PC-3 (cell line): ENCODE results near the gene SOX10. TPM values are rescaled to one million over a fixed set of nuclear protein-coding genes. Genes with fewer than 3 reads are reported as not detected.

ENCODE experiments used
- ATAC-seq: fragments of 200-7000 bp; cut with Tn5 transposase; 2 replicates; pipeline ENCODE4 v1.9.1; 2020; ENCODE audit warnings: mild to moderate bottlenecking, moderate library complexity
- BruUV-seq: library from RNA; stranded (reverse); fragments of 400-500 nt; replicated peaks from 2 replicates; lab custom pipeline; 2021; lab: Mats Ljungman, UMichigan
- CTCF ChIA-PET: fragments of 300-600 bp; sonication (Branson Sonifier 250); formaldehyde crosslinking; loops from one replicate; lab custom pipeline; 2022; ENCODE audit warnings: antibody characterized with exemption; lab: Charles Lee
- POLR2A ChIA-PET: fragments of 300-600 bp; sonication (Branson Sonifier 250); formaldehyde crosslinking; loops from one replicate; lab custom pipeline; 2022; ENCODE audit warnings: antibody characterized with exemption; ENCODE audit not compliant: unreplicated experiment; lab: Charles Lee
- DNase-seq: peaks from one replicate; pipeline ENCODE4 v3.0.0-alpha.2; 2015
- H2AFZ ChIP-seq: fragments of 300-600 bp; sonication (generic); 2 replicates; pipeline ENCODE4 v1.6.0; 2016; ENCODE audit warnings: antibody characterized with exemption, low read length
- H3F3A ChIP-seq: fragments of 300-600 bp; sonication (generic); one replicate; pipeline ENCODE4 v1.6.0; 2017; ENCODE audit warnings: antibody characterized with exemption, low read length, control low read depth, mild to moderate bottlenecking; ENCODE audit not compliant: unreplicated experiment
- H3K27ac ChIP-seq: fragments of 300-600 bp; sonication (generic); 2 replicates; pipeline ENCODE4 v1.5.1; 2016; ENCODE audit warnings: mild to moderate bottlenecking, low read length
- H3K27me3 ChIP-seq: fragments of 300-600 bp; sonication (generic); 2 replicates; pipeline ENCODE4 v1.6.1; 2016; ENCODE audit warnings: low read length, mixed read lengths
- H3K36me3 ChIP-seq: fragments of 300-600 bp; sonication (generic); 2 replicates; pipeline ENCODE4 v1.6.1; 2016; ENCODE audit warnings: low read depth, mixed run types, low read length, mixed read lengths
- H3K4me1 ChIP-seq: fragments of 300-600 bp; sonication (generic); 2 replicates; pipeline ENCODE4 v1.5.1; 2016; ENCODE audit warnings: low read length; ENCODE audit not compliant: insufficient read depth
- H3K4me2 ChIP-seq: fragments of 300-600 bp; sonication (generic); 2 replicates; pipeline ENCODE4 v1.6.0; 2016; ENCODE audit warnings: low read length
- H3K4me3 ChIP-seq: fragments of 300-600 bp; sonication (generic); 2 replicates; pipeline ENCODE4 v1.5.1; 2016; ENCODE audit warnings: mild to moderate bottlenecking, low read length, mixed read lengths
- H3K79me2 ChIP-seq: fragments of 300-600 bp; sonication (generic); 2 replicates; pipeline ENCODE4 v1.6.1; 2017; ENCODE audit warnings: low read length, mixed read lengths
- H3K9ac ChIP-seq: fragments of 300-600 bp; sonication (generic); 2 replicates; pipeline ENCODE4 v1.6.0; 2016; ENCODE audit warnings: mild to moderate bottlenecking, low read length
- H3K9me2 ChIP-seq: fragments of 300-600 bp; sonication (generic); replicated peaks from 2 replicates; pipeline ENCODE4 v1.6.1; 2016; ENCODE audit warnings: mixed run types, low read length, mixed read lengths
- H3K9me3 ChIP-seq: fragments of 300-600 bp; sonication (generic); 2 replicates; pipeline ENCODE4 v1.6.1; 2016; ENCODE audit warnings: low read length, mixed read lengths
- H4K20me1 ChIP-seq: fragments of 300-600 bp; sonication (generic); 2 replicates; pipeline ENCODE4 v1.6.1; 2016; ENCODE audit warnings: low read length, mixed read lengths
- CTCF ChIP-seq: fragments of 300-600 bp; sonication (generic); conservative IDR thresholded peaks from 2 replicates; pipeline ENCODE4 v1.5.1; 2017; ENCODE audit warnings: antibody characterized with exemption, low read depth, mild to moderate bottlenecking, low read length
- EZH2 ChIP-seq: fragments of 300-600 bp; sonication (generic); IDR thresholded peaks from one replicate; pipeline ENCODE4 v1.6.1; 2017; ENCODE audit warnings: antibody characterized with exemption, mild to moderate bottlenecking, low read length; ENCODE audit not compliant: unreplicated experiment
- EZH2phosphoT487 ChIP-seq: fragments of 300-600 bp; sonication (generic); IDR thresholded peaks from 2 replicates; pipeline ENCODE4 v1.6.1; 2018; ENCODE audit warnings: mild to moderate bottlenecking, antibody characterized with exemption, low read length, borderline replicate concordance
- intact Hi-C: fragments of 100-400 bp; cut with micrococcal nuclease; formaldehyde crosslinking; loops from 2 replicates; pipeline ENCODE4 v1.9.0; 2023
- total RNA-seq: library from RNA; depleted of rRNA; stranded (reverse); fragments of >200 nt; gene quantifications from 2 replicates; pipeline ENCODE4 v1.2.3, GENCODE V29; 2014

Gene SOX10
- total RNA-seq, 1 experiment from 2014 or later = 1.1 TPM

DNA sequence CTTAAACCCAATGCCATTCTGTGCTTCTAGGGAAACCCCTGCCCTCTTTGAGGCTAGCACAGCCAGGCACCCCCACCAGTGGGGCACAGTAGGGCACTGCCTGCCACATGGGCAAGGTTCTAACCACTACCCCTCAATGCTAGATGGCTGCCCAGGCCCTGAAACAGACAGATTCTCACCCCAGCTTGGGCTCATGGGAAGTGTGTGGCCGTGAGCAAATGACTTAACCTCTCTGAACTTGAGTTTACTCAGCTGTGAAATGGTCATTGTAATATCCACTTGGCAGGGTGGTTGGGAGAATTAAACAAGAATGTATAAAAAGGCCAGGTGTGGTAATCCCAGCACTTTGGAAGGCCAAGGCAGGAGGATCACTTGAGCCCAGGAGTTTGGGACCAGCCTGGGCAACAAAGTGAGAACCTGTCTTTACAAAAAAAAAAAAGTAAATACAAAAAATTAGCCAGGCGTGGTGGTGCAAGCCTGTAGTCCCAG is 53.4 kb downstream of the SOX10 start:
- Histone ChIP-seq H3K4me2 (no peak overlapping the region), H2AFZ (no peak overlapping the region), H4K20me1 (no peaks in the 10 kb centered on the region), H3K36me3 (no peaks in the 10 kb centered on the region; the same call in 1 of the 2 replicates), H3K27me3 (no peaks in the 10 kb centered on the region), H3K9me2 (no peaks in the 10 kb centered on the region), H3F3A (no peaks in the 10 kb centered on the region), H3K27ac (no peak overlapping the region), H3K79me2 (no peaks in the 10 kb centered on the region), H3K9ac (no peak overlapping the region), H3K4me3 (no peak overlapping the region), H3K9me3 (no peaks in the 10 kb centered on the region), H3K4me1 (peaks cover 10% of the 10 kb centered on the region)
- DNase-seq = no peak
- POLR2A ChIA-PET = no interaction called here
- no TSS peak for BruUV-seq
- ATAC-seq = no peak
- TF ChIP-seq EZH2 (no peak), EZH2phosphoT487 (no peak), CTCF (no peak)
- CTCF ChIA-PET = interaction anchor here (1.0 kb wide), 1 partner anchor 23 kb away, joined by 4 read pairs; the partner anchor contains the start of genes C22orf23 and POLR2F
- intact Hi-C loops = loop anchor here (5.0 kb wide), 1 partner anchor 44 kb away; no protein-coding TSS in a partner anchor

DNA sequence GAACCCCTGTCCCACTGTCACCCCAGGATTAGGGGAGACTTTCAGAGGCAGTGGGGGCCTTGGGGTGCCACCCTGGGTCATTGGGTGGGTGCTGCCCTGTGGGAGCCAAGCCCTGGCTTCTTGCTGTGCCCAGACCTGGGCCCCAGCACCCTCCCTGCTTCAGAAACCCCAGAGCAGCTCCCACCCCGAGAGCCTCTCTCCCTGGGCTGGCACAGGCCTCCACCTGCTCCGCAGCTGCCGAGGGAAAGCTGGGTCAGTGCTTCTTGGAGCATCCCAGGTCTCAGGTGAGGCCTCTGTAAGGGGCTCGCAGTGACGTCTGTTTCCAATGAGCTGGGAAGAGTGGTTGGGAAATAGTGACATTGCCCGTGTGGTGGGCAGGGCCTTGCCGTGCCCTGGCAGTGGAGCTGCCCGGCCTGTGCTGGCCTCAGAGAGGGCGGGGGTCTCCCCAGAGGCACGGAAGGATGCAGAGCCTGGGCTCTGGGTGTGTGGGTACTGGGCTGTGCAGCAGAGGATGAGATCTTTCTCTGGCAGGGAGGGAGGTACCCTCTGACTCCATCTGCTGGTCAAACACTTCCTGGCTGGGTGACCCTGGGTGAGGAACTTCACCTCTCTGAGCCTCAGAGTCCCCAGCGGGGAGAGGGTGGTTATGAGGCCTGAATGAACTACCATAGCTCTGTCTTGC is 53.9 kb downstream of the SOX10 start:
- Histone ChIP-seq H3K79me2 (no peaks in the 10 kb centered on the region), H2AFZ (no peak overlapping the region), H3K27me3 (no peaks in the 10 kb centered on the region), H3K4me3 (no peak overlapping the region), H3K4me2 (no peak overlapping the region), H3K9ac (no peak overlapping the region), H3K9me3 (no peaks in the 10 kb centered on the region), H3K4me1 (peaks cover 10% of the 10 kb centered on the region), H4K20me1 (no peaks in the 10 kb centered on the region), H3K9me2 (no peaks in the 10 kb centered on the region), H3K36me3 (no peaks in the 10 kb centered on the region; the same call in 1 of the 2 replicates), H3K27ac (no peak overlapping the region), H3F3A (no peaks in the 10 kb centered on the region)
- no peak for TF ChIP-seq EZH2
- no peak for TF ChIP-seq EZH2phosphoT487
- TF ChIP-seq CTCF = peak; percentile 45
- ChIA-PET POLR2A (no interaction called here), CTCF (no interaction called here)
- intact Hi-C loops = loop anchor here (5.0 kb wide), 1 partner anchor 43 kb away; no protein-coding TSS in a partner anchor
- peak; percentile 33; the same call in 1 of the 2 replicates for ATAC-seq
- no TSS peak for BruUV-seq
- peak; percentile 31 for DNase-seq

- POLR2A ChIA-PET = no interaction called here
- H3K9me2 ChIP-seq = no peaks in the 10 kb centered on the region
- H3K27me3 ChIP-seq = no peaks in the 10 kb centered on the region
- intact Hi-C loops = no loop called here
- H3K27ac ChIP-seq = no peak overlapping the region
- H3K9me3 ChIP-seq = no peaks in the 10 kb centered on the region
- ATAC-seq (no peak), DNase-seq (no peak)
- H3K4me1 ChIP-seq = peaks cover 10% of the 10 kb centered on the region
- H2AFZ ChIP-seq = no peak overlapping the region
- no peak overlapping the region for H3K4me2 ChIP-seq
- CTCF ChIA-PET = no interaction called here
- H3K9ac ChIP-seq = no peak overlapping the region
- no TSS peak for BruUV-seq
- TF ChIP-seq EZH2 (no peak), CTCF (no peak), EZH2phosphoT487 (no peak)
- no peak overlapping the region for H3K4me3 ChIP-seq
- H3F3A ChIP-seq = no peaks in the 10 kb centered on the region
- H4K20me1 ChIP-seq = no peaks in the 10 kb centered on the region
- H3K36me3 ChIP-seq = no peaks in the 10 kb centered on the region; the same call in 1 of the 2 replicates
- H3K79me2 ChIP-seq = no peaks in the 10 kb centered on the region
Observed at GRCh38 chr22:37929390-37929789, 55.0 kb downstream of the SOX10 start.
